IMR-90 (cell line): ENCODE data around the gene DUSP11. TPM values are rescaled to one million over a fixed set of nuclear protein-coding genes. Genes with fewer than 3 reads are reported as not detected.

Experiments used
- ATAC-seq: fragments of 200-7000 bp; cut with Tn5 transposase; 2 replicates; pipeline ENCODE4 v1.9.1; 2020; ENCODE audit warnings: low read depth, mild to moderate bottlenecking, moderate library complexity
- BruUV-seq: library from RNA; stranded (reverse); fragments of 400-500 nt; replicated peaks from 2 replicates; lab custom pipeline; 2021; lab: Mats Ljungman, UMichigan
- CTCF ChIA-PET: fragments of 300-600 bp; formaldehyde crosslinking; extraction: SDS; loops from one replicate; lab custom pipeline; 2021; ENCODE audit warnings: antibody characterized with exemption; lab: Yijun Ruan, JAX
- POLR2A ChIA-PET: fragments of 300-600 bp; sonication (Branson Sonifier 250); formaldehyde crosslinking; loops from one replicate; lab custom pipeline; 2022; ENCODE audit warnings: antibody characterized with exemption; ENCODE audit not compliant: unreplicated experiment; lab: Charles Lee
- DNase-seq: peaks from one replicate; pipeline ENCODE4 v3.0.0; 2013
- H2AFZ ChIP-seq: replicated peaks from 2 replicates; pipeline ENCODE3; 2013; ENCODE audit warnings: low read length, mild to moderate bottlenecking; ENCODE audit not compliant: poor library complexity
- H2AK5ac ChIP-seq: 2 replicates; pipeline ENCODE4 v1.6.1; 2013; ENCODE audit warnings: low read depth, low read length, inconsistent platforms
- H2AK9ac ChIP-seq: replicated peaks from 2 replicates; pipeline ENCODE3; 2013; ENCODE audit warnings: mild to moderate bottlenecking, low read depth, low read length, moderate library complexity; ENCODE audit not compliant: poor library complexity
- H2BK120ac ChIP-seq: 2 replicates; pipeline ENCODE4 v1.6.1; 2013; ENCODE audit warnings: low read depth, low read length, inconsistent platforms
- H2BK15ac ChIP-seq: 3 replicates; pipeline ENCODE4 v1.6.1; 2013; ENCODE audit warnings: low read depth, low read length, inconsistent platforms
- H2BK20ac ChIP-seq: 2 replicates; pipeline ENCODE4 v1.6.1; 2013; ENCODE audit warnings: low read depth, mild to moderate bottlenecking, inconsistent platforms, low read length, moderate library complexity
- H2BK5ac ChIP-seq: 2 replicates; pipeline ENCODE4 v1.6.1; 2013; ENCODE audit warnings: mild to moderate bottlenecking, low read depth, low read length, inconsistent platforms; ENCODE audit not compliant: poor library complexity, severe bottlenecking
- H3K14ac ChIP-seq: replicated peaks from 2 replicates; pipeline ENCODE4 v1.6.1; 2013; ENCODE audit warnings: low read depth, low read length, inconsistent platforms
- H3K18ac ChIP-seq: 2 replicates; pipeline ENCODE4 v1.6.1; 2013; ENCODE audit warnings: low read depth, low read length, control low read depth
- H3K23ac ChIP-seq: 2 replicates; pipeline ENCODE4 v1.6.1; 2013; ENCODE audit warnings: low read depth, low read length, inconsistent platforms
- H3K27ac ChIP-seq: 2 replicates; pipeline ENCODE4 v1.5.1; 2013; ENCODE audit warnings: mild to moderate bottlenecking, control low read depth, low read length; ENCODE audit not compliant: insufficient read depth
- H3K27me3 ChIP-seq: 2 replicates; pipeline ENCODE4 v1.6.1; 2013; ENCODE audit warnings: low read length; ENCODE audit not compliant: control insufficient read depth, insufficient read depth
- H3K36me3 ChIP-seq: 2 replicates; pipeline ENCODE4 v1.6.1; 2013; ENCODE audit warnings: low read length, mixed read lengths; ENCODE audit not compliant: control insufficient read depth, insufficient read depth
- H3K4ac ChIP-seq: 2 replicates; pipeline ENCODE4 v1.6.1; 2013; ENCODE audit warnings: low read depth, low read length, inconsistent platforms
- H3K4me1 ChIP-seq: 2 replicates; pipeline ENCODE4 v1.6.1; 2013; ENCODE audit warnings: low read length, mixed read lengths; ENCODE audit not compliant: control insufficient read depth, insufficient read depth
- H3K4me2 ChIP-seq: 2 replicates; pipeline ENCODE4 v1.6.1; 2013; ENCODE audit warnings: low read depth, mild to moderate bottlenecking, control low read depth, low read length, moderate library complexity
- H3K4me3 ChIP-seq: 2 replicates; pipeline ENCODE4 v1.5.1; 2013; ENCODE audit warnings: low read depth, mild to moderate bottlenecking, control low read depth, low read length, moderate library complexity; ENCODE audit not compliant: insufficient read depth
- H3K56ac ChIP-seq: 2 replicates; pipeline ENCODE4 v1.6.1; 2013; ENCODE audit warnings: low read length, inconsistent platforms; ENCODE audit not compliant: insufficient read depth; ENCODE audit errors: extremely low read depth
- H3K79me1 ChIP-seq, 2 experiments: 2 replicates each; pipeline ENCODE4 v1.6.1; 2013; ENCODE audit warnings: low read length in 2 of 2, inconsistent platforms in 1 of 2, low read depth in 1 of 2
- H3K9ac ChIP-seq: 2 replicates; pipeline ENCODE4 v1.6.1; 2013; ENCODE audit warnings: low read depth, low read length, control low read depth
- H3K9me1 ChIP-seq: 2 replicates; pipeline ENCODE4 v1.6.1; 2013; ENCODE audit warnings: low read length, inconsistent platforms; ENCODE audit not compliant: insufficient read depth
- H3K9me3 ChIP-seq: 2 replicates; pipeline ENCODE4 v1.6.1; 2013; ENCODE audit warnings: low read length; ENCODE audit not compliant: control insufficient read depth, insufficient read depth
- H4K20me1 ChIP-seq: 2 replicates; pipeline ENCODE4 v1.6.1; 2013; ENCODE audit warnings: low read length, inconsistent platforms; ENCODE audit not compliant: insufficient read depth
- H4K5ac ChIP-seq: 2 replicates; pipeline ENCODE4 v1.6.1; 2013; ENCODE audit warnings: mild to moderate bottlenecking, low read depth, low read length, control low read depth
- H4K8ac ChIP-seq, 2 experiments: 2 replicates each; pipeline ENCODE4 v1.6.1; 2013; ENCODE audit warnings: low read depth in 2 of 2, low read length in 2 of 2, control low read depth in 1 of 2, inconsistent platforms in 1 of 2
- H4K91ac ChIP-seq: 2 replicates; pipeline ENCODE4 v1.6.1; 2013; ENCODE audit warnings: low read depth, low read length, inconsistent platforms; ENCODE audit not compliant: insufficient read depth
- CTCF ChIP-seq: conservative IDR thresholded peaks from 2 replicates; pipeline ENCODE4 v1.5.1; 2012; ENCODE audit warnings: mild to moderate bottlenecking, low read depth, low read length, improper control_type of control experiment
- FOS ChIP-seq: fragments of 150-350 bp; IDR thresholded peaks from 2 replicates; pipeline ENCODE4 v1.6.1; 2016; ENCODE audit warnings: low read depth, low read length
- RAD21 ChIP-seq: IDR thresholded peaks from 2 replicates; pipeline ENCODE4 v1.6.1; 2012; ENCODE audit warnings: low read length, improper control_type of control experiment
- SMC3 ChIP-seq: fragments of 150-350 bp; IDR thresholded peaks from 2 replicates; pipeline ENCODE4 v1.6.1; 2016; ENCODE audit warnings: low read depth, mild to moderate bottlenecking, antibody characterized with exemption, low read length, moderate library complexity
- WGBS, 2 experiments: methylation state at CpG; one replicate each; pipeline versions ENCODE4 v1.1.5 to v1.1.7; 2013; ENCODE audit warnings: missing lambda C conversion rate in 2 of 2; ENCODE audit not compliant: insufficient read length in 1 of 2; ENCODE audit errors: extremely low coverage in 2 of 2; 5-methylcytosine and 5-hydroxymethylcytosine counted together
- dilution Hi-C: fragments of 300-500 bp; cut with HindIII; formaldehyde crosslinking; loops from one replicate; pipeline ENCODE4 v1.14.3; 2018; ENCODE audit warnings: low sequenced_read_pairs; ENCODE audit not compliant: unreplicated experiment
- in situ Hi-C: fragments of 300-500 bp; cut with MboI; formaldehyde crosslinking; loops from 3 replicates; pipeline ENCODE4 v1.14.3; 2019; ENCODE audit warnings: low sequenced_read_pairs, inconsistent platforms, mixed read lengths
- intact Hi-C: fragments of 100-400 bp; cut with micrococcal nuclease; formaldehyde crosslinking; loops from 2 replicates; pipeline ENCODE4 v1.10.0; 2022
- polyA plus RNA-seq, 3 experiments: library from polyadenylated mRNA; depleted of rRNA; stranded (reverse); fragments of >200 nt; gene quantifications; 2 replicates each; pipeline ENCODE4 v1.2.3, GENCODE V29; 2012; ENCODE audit warnings: low replicate concordance in 1 of 3
- total RNA-seq: library from RNA; depleted of rRNA; stranded (reverse); fragments of >200 nt; gene quantifications from 2 replicates; pipeline ENCODE4 v1.2.3, GENCODE V29; 2012

Gene DUSP11
- total and polyA plus RNA-seq, 2 of the 4 experiments (the other 2 are of a cell fraction), result 22.4 to 25.6 TPM

- no peak overlapping the region for H4K8ac ChIP-seq
- no peak overlapping the region for H2BK15ac ChIP-seq
- no peak overlapping the region for H4K91ac ChIP-seq
- BruUV-seq, result no TSS peak
- intact Hi-C loops (no loop called here), dilution Hi-C loops (loop anchor here (25.0 kb wide), 1 partner anchor 285 kb away; no protein-coding TSS in a partner anchor), in situ Hi-C loops (loop anchor here (10.0 to 25.0 kb wide), 2 partner anchors 158 to 310 kb away; partner anchors contain the start of genes BOLA3 and TET3)
- H3K23ac ChIP-seq, result no peak overlapping the region
- H2BK5ac ChIP-seq, result no peak overlapping the region
- H3K27ac ChIP-seq, result no peak overlapping the region
- DNase-seq (peak; percentile 51), ATAC-seq (no peak)
- no peak overlapping the region for H2AFZ ChIP-seq
- peaks cover 16 to 36% of the 10 kb centered on the region in 2 experiments; a peak in 3 of 4 replicates for H3K79me1 ChIP-seq
- H3K4me2 ChIP-seq, result no peak overlapping the region
- no peak overlapping the region for H4K5ac ChIP-seq
- WGBS, 2 experiments, result no CpG with 5 or more reads among the region's 2 CpGs
- H2BK20ac ChIP-seq, result no peak overlapping the region
- H3K4ac ChIP-seq, result no peak overlapping the region
- no peak overlapping the region for H2BK120ac ChIP-seq
- H3K56ac ChIP-seq, result no peak overlapping the region
- no peak overlapping the region for H3K4me3 ChIP-seq
- CTCF ChIA-PET, result interaction anchor here (0.6 to 1.6 kb wide), 5 partner anchors 81 to 508 kb away, joined by 3 to 4 read pairs (median 3); no protein-coding TSS in a partner anchor
- H2AK5ac ChIP-seq, result no peak overlapping the region
- H3K18ac ChIP-seq, result no peak overlapping the region
- peaks cover 3% of the 10 kb centered on the region; the same call in 1 of the 2 replicates for H3K4me1 ChIP-seq
- H3K9me3 ChIP-seq, result no peaks in the 10 kb centered on the region
- H3K36me3 ChIP-seq, result no peaks in the 10 kb centered on the region
- no peak overlapping the region for H3K9ac ChIP-seq
- no peak overlapping the region for H3K14ac ChIP-seq
- POLR2A ChIA-PET, result interaction anchor here (0.6 kb wide), 2 partner anchors 71 to 85 kb away, joined by 3 to 5 read pairs; no protein-coding TSS in a partner anchor
- no peaks in the 10 kb centered on the region for H3K9me1 ChIP-seq
- H2AK9ac ChIP-seq, result no peak overlapping the region
- TF ChIP-seq FOS (no peak), RAD21 (peak; percentile 51), CTCF (peak; percentile 49), SMC3 (peak; percentile 31; the same call in 1 of the 2 replicates)
- peaks cover 2% of the 10 kb centered on the region; the same call in 1 of the 2 replicates for H3K27me3 ChIP-seq
- no peaks in the 10 kb centered on the region for H4K20me1 ChIP-seq
Observed at GRCh38 chr2:73827018-73827417, 47.1 kb upstream of the DUSP11 start.
